GOT3 (cell line): ENCODE results near the gene BMP7.

Experiments
- DNase-seq: peaks from one replicate; lab custom pipeline; 2025; ENCODE audit warnings: mixed read lengths; lab: John Stamatoyannopoulos, UW

BMP7 gene

DNA sequence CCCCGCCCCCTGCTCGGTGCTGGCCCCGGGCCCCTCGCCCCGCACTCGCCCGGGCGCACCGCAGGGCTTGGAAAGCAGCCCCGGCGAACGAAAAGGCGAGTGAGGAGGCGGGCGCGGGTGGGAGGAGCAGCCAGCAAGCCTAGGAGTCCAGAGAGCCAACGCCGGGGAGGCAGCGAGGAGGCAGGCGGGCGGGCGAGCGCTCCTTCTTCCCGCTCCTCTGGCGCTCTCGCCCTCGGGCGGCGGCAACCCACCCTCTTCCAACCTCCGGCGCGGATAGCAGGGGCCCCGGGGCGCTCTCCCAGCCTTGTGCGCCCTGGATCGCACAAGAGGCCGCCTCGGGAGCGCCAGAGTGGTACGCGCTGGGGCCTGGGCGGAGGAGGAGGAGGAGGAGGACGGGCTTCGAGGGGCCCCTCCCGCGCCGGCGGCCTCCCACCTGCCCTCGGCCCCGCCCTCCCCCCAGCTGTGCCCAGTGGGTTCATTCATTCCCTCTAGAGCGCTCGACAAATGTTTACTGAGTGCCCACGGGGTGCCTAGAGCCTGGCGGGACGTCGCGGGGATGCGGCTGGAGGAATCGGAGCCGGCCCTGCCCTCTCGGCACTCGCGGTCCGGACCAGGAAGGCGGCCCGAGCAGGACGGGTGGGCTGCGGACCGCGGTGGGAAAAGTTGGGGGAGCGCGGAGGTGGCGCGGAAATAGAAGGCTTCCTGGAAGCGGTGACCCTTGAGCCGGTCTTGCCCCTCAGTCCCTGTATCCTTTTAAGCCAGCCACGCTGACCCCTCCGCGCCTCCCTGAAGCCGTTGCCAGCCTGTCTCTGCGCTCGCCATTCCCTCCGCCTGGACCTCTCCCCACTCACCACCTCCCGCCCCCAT lies at the start of gene BMP7:
Gene BMP7, minus strand, starts transcription at position 351 of the 867 bp plus-strand sequence. CDS start 519 bp downstream, outside the sequence.
- DNase-seq: no peak

DNA sequence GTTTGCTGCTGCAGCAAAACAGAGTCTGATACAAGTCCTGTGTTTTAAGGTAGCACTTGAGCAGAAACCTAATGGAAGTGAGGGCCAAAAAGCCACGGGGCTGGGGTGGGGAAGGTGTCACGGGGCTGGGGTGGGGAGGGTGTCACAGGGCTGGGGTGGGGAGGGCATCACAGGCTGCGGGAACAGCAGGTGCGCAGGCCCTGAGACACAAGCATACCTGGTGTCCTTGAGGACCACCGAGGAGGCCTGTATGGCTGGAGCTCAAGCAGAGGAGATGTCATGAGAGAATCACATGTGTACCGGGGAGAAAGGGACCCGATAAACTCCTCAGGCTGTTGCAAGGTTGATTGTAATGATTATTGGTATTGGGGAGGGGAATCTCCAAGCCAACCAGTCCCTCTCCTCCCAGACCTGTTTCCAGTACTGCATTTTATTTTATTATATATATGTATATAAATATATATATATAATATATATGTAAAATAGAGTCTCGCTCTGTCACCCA lies 49.6 kb upstream of the BMP7 start:
- DNase-seq: no peak

- no peak for DNase-seq
These were observed 48.9 kb upstream of the BMP7 start for GRCh38 chr20:57315083-57315975.

GRCh38 chr20:57313951-57314350 lies 47.5 kb upstream of the BMP7 start:
- DNase-seq: no peak

- no peak for DNase-seq
These were observed 46.8 kb upstream of the BMP7 start for GRCh38 chr20:57313230-57313629.

GRCh38 chr20:57312138-57312537 lies 45.7 kb upstream of the BMP7 start:
- no peak for DNase-seq

- no peak for DNase-seq
These were observed 44.5 kb upstream of the BMP7 start for GRCh38 chr20:57310821-57311514.

DNA sequence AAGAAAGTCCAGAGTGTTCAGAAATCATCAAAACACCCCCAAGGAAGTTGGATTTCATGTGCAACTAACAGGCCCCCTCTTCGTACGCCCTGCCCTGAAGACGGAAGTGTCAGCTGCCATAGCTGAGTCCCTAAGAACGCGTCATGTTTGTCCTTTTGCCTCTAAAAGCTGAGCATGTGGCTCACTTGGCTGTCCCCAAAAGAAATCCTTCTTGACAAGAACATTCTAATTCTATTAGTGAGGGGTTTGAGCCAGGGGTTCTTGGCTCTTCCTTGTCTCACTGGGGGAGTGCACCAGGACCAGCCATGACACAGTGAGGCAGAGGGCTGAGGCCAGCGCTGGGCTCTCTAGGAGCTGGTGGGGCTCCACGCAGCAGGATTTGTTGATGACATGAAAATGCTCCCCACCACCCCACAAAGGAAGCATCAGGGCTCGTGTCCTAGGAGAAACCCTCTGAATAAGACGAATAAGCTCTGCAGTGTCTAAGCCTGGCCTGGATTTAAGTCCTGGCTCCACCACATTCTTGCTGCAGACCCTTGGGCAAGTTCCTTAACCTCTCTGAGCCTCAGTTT lies 43.2 kb upstream of the BMP7 start:
- no peak for DNase-seq

DNA sequence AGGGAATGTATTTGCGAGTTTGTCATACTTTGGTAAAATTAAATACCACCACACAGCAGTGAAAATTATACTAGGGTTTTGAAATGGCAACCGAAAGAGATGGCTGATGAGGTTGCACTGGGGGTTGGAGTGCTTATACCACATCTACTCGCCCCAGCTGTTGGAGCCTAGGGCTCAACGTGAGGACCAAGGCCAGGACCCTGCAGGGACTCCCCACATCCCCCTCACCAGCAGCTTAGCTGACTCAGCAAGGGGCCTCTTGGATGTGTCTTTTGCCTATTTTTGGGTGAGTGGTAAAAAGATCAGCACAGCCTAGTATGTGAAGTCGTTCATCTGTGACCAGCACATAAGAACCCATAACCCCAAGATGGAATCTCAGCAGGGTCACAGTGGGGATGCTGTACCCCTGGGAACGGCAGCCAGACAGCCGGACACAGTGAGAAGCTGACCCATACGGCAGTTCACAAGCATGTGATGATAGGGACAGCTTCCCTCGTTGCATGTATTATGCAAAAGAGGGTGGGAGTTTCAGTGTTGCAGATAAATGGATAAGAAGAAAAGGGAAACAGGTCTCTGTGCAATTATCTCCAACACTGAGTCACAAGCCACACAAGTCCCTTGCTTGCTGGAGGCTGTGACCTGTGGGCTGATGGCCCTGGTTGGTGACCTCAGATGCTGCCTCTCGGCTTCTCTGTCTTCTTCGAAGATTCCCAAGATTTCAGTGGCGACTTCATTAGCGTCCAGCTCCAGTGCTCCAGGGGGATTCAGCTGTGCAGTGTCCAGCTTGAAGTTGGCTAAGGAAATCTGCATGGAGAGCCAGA lies 42.2 kb upstream of the BMP7 start:
- no peak for DNase-seq

DNA sequence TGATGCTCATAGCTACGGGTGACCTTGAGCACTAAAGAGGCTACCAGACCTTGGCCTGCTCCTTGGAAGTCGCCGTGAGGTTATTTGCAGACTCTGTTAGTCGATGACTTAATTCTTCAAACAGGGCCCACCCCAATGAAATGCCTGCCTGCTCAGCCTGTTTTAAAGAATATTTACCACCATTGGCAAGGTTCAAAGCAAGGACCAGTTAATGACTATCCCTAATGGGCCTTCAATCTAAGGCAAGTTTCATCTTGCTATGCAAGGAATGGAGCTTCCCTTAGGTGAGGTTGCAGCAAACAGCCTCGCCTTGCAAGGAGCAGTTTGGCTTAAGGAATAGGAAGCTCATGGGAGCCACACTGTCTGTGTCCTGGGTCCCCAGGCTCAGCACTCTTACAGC lies 40.3 kb upstream of the BMP7 start:
- DNase-seq: no peak

DNA sequence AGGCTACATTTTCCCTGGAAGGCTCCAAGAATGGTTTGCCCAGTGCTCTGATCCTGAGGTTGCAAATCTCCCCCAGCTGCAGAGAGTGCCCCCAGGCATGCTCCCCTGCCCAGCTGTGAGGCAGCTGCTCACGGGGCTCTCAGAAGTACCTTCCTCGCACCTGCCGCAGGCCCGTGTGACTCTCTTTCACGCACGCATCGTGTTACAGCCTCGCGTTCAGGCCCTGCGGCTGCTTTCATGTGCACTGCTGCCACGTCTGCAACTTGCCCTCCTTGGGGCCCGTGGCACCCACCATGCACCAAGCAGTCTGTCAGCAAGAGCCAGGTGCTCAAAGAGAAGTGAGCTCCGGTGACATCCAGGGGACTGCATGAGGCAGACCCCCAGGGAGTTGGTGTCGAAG lies 34.6 kb upstream of the BMP7 start:
- DNase-seq: no peak

GRCh38 chr20:57298457-57298856 lies 32.0 kb upstream of the BMP7 start:
- no peak for DNase-seq

GRCh38 chr20:57294550-57294949 lies 28.1 kb upstream of the BMP7 start:
- DNase-seq: no peak

DNA sequence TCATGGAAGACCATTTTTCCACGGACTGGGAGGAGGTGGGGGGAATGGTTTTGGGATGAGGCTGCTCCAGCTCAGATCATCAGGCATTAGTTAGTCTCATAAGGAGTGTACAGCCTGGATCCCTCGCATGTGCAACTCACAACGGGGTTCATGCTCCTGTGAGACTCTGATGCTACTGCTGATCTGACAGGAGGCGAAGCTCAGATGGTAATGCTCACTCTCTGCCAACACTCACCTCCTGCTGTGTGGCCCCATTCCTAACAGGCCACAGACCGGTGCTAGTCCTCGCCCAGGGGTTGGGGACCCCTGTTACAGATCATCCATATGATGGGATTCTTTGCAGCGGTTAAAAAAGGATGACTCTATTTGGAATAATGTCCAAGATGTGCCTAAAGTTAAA lies 27.6 kb upstream of the BMP7 start:
- DNase-seq: no peak

- DNase-seq: no peak
These were observed 26.2 kb upstream of the BMP7 start for GRCh38 chr20:57292611-57293010.

- DNase-seq: no peak
These were observed 25.3 kb upstream of the BMP7 start for GRCh38 chr20:57291694-57292093.

GRCh38 chr20:57291003-57291402 lies 24.6 kb upstream of the BMP7 start:
- no peak for DNase-seq

DNA sequence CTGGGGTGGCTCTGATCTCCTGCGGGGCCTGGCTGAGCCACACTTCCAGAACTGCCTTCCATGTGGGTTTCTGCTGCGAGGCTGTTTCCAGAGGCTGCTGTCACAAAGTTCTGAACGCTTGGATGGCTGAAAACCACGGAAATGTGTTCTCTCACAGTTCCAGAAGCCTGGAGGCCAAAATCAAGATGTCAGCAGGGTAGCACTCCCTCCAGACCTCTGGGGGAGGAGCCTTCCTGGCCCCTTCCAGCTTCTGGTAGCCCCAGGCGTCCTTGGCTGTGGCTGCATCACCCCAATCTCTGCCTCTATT lies 23.7 kb upstream of the BMP7 start:
- no peak for DNase-seq

- no peak for DNase-seq
These were observed 23.1 kb upstream of the BMP7 start for GRCh38 chr20:57289391-57290177.

DNA sequence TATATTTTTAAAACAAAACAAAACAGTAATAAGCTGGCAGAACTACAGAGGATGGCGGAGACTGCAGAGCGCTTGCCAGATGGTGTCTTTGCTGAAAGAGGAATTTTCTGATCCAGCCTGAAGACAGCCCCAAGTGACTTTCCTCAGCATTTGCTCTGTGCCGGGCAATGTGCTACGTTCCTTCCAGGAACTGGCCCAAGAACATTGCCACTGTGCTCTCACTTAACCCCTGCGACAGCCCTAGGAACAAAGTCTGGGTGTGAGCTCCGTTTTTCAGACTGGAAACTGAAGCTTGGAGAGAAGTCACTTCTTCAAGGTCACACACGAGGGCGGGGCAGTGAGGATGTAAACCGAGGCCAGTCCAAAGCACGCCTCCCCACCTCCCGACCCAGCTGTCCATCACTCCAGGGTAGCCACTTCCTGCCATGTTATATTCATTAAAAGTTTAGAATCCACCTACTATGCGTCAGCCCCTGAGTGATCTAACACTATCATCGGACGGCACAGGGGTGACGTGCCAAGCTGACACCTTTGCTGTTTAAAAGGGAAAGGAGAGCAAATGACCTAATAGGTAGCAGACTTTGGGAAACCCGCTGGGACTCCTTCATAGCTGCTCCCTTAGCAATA lies 22.3 kb upstream of the BMP7 start:
- DNase-seq: no peak
